ENCODE data around the gene AMMECR1.

GRCh38 chrX:110250847-110251246 is 67.0 kb downstream of the AMMECR1 start:
- no peak for TF ChIP-seq CTCF (IDR thresholded peaks at IDR 0.05)
- no peak for TF ChIP-seq EP300 (IDR thresholded peaks at IDR 0.05)

Measured in tibial nerve (tissue), 4 donors.